Naive B cell (primary cell): ENCODE measurements around the gene VPREB1. TPM values are rescaled to one million over a fixed set of nuclear protein-coding genes. Genes with fewer than 3 reads are reported as not detected.
"Not testable (repeated sequence)": the region's sequence is repeated elsewhere in the genome, so short reads cannot be mapped to it uniquely, and the experiment has no call there.

Experiments
- ATAC-seq, 2 donors: fragments of 150-1000 bp; cut with Tn5 transposase; 2 replicates each; pipeline ENCODE4 v1.10.0; 2021; ENCODE audit warnings: low read depth in 2 of 2, mild to moderate bottlenecking in 2 of 2, moderate library complexity in 2 of 2
- DNase-seq: peaks from one replicate; pipeline ENCODE4 v3.0.0; 2022
- H3K27ac Mint-ChIP-seq, 6 donors: one replicate each; pipeline ENCODE4 v1.8.0; 2020 to 2022; ENCODE audit warnings: mild to moderate bottlenecking in 6 of 6, mixed read lengths in 6 of 6, moderate library complexity in 5 of 6, inconsistent platforms in 2 of 6
- H3K27me3 Mint-ChIP-seq, 3 donors: one replicate each; pipeline ENCODE4 v1.8.0; 2021 to 2022; ENCODE audit warnings: mixed read lengths in 3 of 3, mild to moderate bottlenecking in 1 of 3
- H3K36me3 Mint-ChIP-seq, 2 donors: one replicate each; pipeline ENCODE4 v1.8.0; 2020 to 2022; ENCODE audit warnings: mixed read lengths in 2 of 2, inconsistent platforms in 1 of 2, mild to moderate bottlenecking in 1 of 2
- H3K4me1 Mint-ChIP-seq, 3 donors: one replicate each; pipeline ENCODE4 v1.8.0; 2020 to 2022; ENCODE audit warnings: mixed read lengths in 3 of 3, inconsistent platforms in 1 of 3, mild to moderate bottlenecking in 1 of 3, moderate library complexity in 1 of 3
- H3K4me3 Mint-ChIP-seq, 8 donors: one replicate each; pipeline ENCODE4 v1.8.0; 2020 to 2022; ENCODE audit warnings: mild to moderate bottlenecking in 8 of 8, mixed read lengths in 8 of 8, moderate library complexity in 8 of 8, inconsistent platforms in 2 of 8
- H3K9me3 Mint-ChIP-seq, 7 donors: one replicate each; pipeline ENCODE4 v1.8.0; 2020 to 2022; ENCODE audit warnings: mixed read lengths in 7 of 7, mild to moderate bottlenecking in 5 of 7, inconsistent platforms in 2 of 7, moderate library complexity in 1 of 7
- polyA plus RNA-seq, 6 donors: library from polyadenylated mRNA; unstranded; fragments of 300-500 nt; fragmentation: Illumina TruSeq; gene quantifications; one replicate each; pipeline ENCODE4 v1.2.3, GENCODE V29; 2021; ENCODE audit warnings: low read depth in 6 of 6

The VPREB1 gene
- polyA plus RNA-seq, 6 donors from 2014 or later = 1.2 to 23.1 (median 5.9) TPM

- H3K9me3 Mint-ChIP-seq, H3K36me3 Mint-ChIP-seq, H3K4me3 Mint-ChIP-seq, DNase-seq, H3K27me3 Mint-ChIP-seq, ATAC-seq, H3K27ac Mint-ChIP-seq, H3K4me1 Mint-ChIP-seq: not testable (repeated sequence)
Observed at GRCh38 chr22:22270036-22270676, 25.6 kb downstream of the VPREB1 start.

GRCh38 chr22:22277423-22277822, 32.8 kb downstream of the VPREB1 start:
- H3K4me3 Mint-ChIP-seq, H3K36me3 Mint-ChIP-seq, H3K27ac Mint-ChIP-seq, H3K4me1 Mint-ChIP-seq, DNase-seq, H3K27me3 Mint-ChIP-seq, H3K9me3 Mint-ChIP-seq, ATAC-seq: not testable (repeated sequence)

GRCh38 chr22:22284962-22285756, 40.6 kb downstream of the VPREB1 start:
- not testable (repeated sequence) for H3K9me3 Mint-ChIP-seq, H3K4me3 Mint-ChIP-seq, ATAC-seq, DNase-seq, H3K27me3 Mint-ChIP-seq, H3K36me3 Mint-ChIP-seq, H3K4me1 Mint-ChIP-seq, H3K27ac Mint-ChIP-seq

- not testable (repeated sequence) for H3K4me1 Mint-ChIP-seq, H3K4me3 Mint-ChIP-seq, H3K27ac Mint-ChIP-seq, H3K36me3 Mint-ChIP-seq, H3K9me3 Mint-ChIP-seq, ATAC-seq, DNase-seq, H3K27me3 Mint-ChIP-seq
Observed at GRCh38 chr22:22286390-22287105, 42.0 kb downstream of the VPREB1 start.

GRCh38 chr22:22287106-22287626, 42.6 kb downstream of the VPREB1 start:
- H3K27ac Mint-ChIP-seq, H3K27me3 Mint-ChIP-seq: not testable (repeated sequence)

GRCh38 chr22:22289666-22290065, 45.1 kb downstream of the VPREB1 start:
- H3K4me1 Mint-ChIP-seq, H3K4me3 Mint-ChIP-seq, ATAC-seq, H3K27ac Mint-ChIP-seq, H3K9me3 Mint-ChIP-seq, H3K27me3 Mint-ChIP-seq, DNase-seq, H3K36me3 Mint-ChIP-seq: not testable (repeated sequence)

More at GRCh38 chr22:22287106-22287626, 42.6 kb downstream of the VPREB1 start:
- H3K9me3 Mint-ChIP-seq, H3K4me1 Mint-ChIP-seq, H3K36me3 Mint-ChIP-seq, DNase-seq, ATAC-seq, H3K4me3 Mint-ChIP-seq: not testable (repeated sequence)

- not testable (repeated sequence) for H3K27ac Mint-ChIP-seq, H3K27me3 Mint-ChIP-seq, H3K9me3 Mint-ChIP-seq, ATAC-seq, DNase-seq, H3K36me3 Mint-ChIP-seq, H3K4me3 Mint-ChIP-seq
- H3K4me1 Mint-ChIP-seq = peaks cover 0 to 12% (median 11%) of the 10 kb centered on the region in 3 donors
Observed at GRCh38 chr22:22291129-22291806, 46.7 kb downstream of the VPREB1 start.

- H3K36me3 Mint-ChIP-seq, H3K4me3 Mint-ChIP-seq, H3K27ac Mint-ChIP-seq, DNase-seq, H3K27me3 Mint-ChIP-seq, H3K9me3 Mint-ChIP-seq, ATAC-seq: not testable (repeated sequence)
- peaks cover 4 to 15% (median 12%) of the 10 kb centered on the region in 3 donors for H3K4me1 Mint-ChIP-seq
Observed at GRCh38 chr22:22292656-22293055, 48.1 kb downstream of the VPREB1 start.

GRCh38 chr22:22293436-22293835, 48.9 kb downstream of the VPREB1 start:
- H3K9me3 Mint-ChIP-seq, DNase-seq, H3K36me3 Mint-ChIP-seq, H3K27me3 Mint-ChIP-seq, ATAC-seq: not testable (repeated sequence)
- Mint-ChIP-seq H3K27ac (peak overlapping the region in 1 of 6 donors; percentile 32), H3K4me3 (peak overlapping the region in 1 of 8 donors; percentile 38), H3K4me1 (peaks cover 4 to 20% (median 13%) of the 10 kb centered on the region in 3 donors)

GRCh38 chr22:22294641-22295040, 50.1 kb downstream of the VPREB1 start:
- H3K4me1 Mint-ChIP-seq = peaks cover 4 to 29% (median 22%) of the 10 kb centered on the region in 3 donors
- not testable (repeated sequence) for H3K27ac Mint-ChIP-seq, H3K27me3 Mint-ChIP-seq, H3K36me3 Mint-ChIP-seq, H3K9me3 Mint-ChIP-seq, ATAC-seq, DNase-seq, H3K4me3 Mint-ChIP-seq
